Sigmoid colon (tissue), 7 donors: ENCODE results near the gene VAV1. TPM values are rescaled to one million over a fixed set of nuclear protein-coding genes. Genes with fewer than 3 reads are reported as not detected.

Source experiments
- DNase-seq: peaks from one replicate; pipeline ENCODE4 v3.0.0-alpha.2; 2019
- H3K27ac ChIP-seq, 4 donors: fragments of 200-600 bp; sonication (generic); one replicate each; pipeline ENCODE4 v1.5.1; 2016 to 2019; ENCODE audit warnings: mild to moderate bottlenecking in 1 of 4
- H3K27me3 ChIP-seq, 3 donors: fragments of 200-600 bp; sonication (generic); one replicate each; pipeline ENCODE4 v1.5.1; 2019; ENCODE audit warnings: mild to moderate bottlenecking in 1 of 3
- H3K36me3 ChIP-seq, 4 donors: fragments of 200-600 bp; sonication (generic); one replicate each; pipeline ENCODE4 v1.5.1; 2016 to 2019
- H3K4me1 ChIP-seq, 4 donors: fragments of 200-600 bp; sonication (generic); one replicate each; pipeline ENCODE4 v1.5.1; 2017 to 2019
- H3K4me3 ChIP-seq, 4 donors: fragments of 200-600 bp; sonication (generic); one replicate each; pipeline ENCODE4 v1.5.1; 2017 to 2019; ENCODE audit warnings: mild to moderate bottlenecking in 2 of 4, moderate library complexity in 1 of 4
- H3K9me3 ChIP-seq, 4 donors: fragments of 200-600 bp in 3 of 4; sonication (generic) in 3 of 4; one replicate each; pipeline versions ENCODE4 v1.5.1 to v1.6.1; 2013 to 2019
- EP300 ChIP-seq, 4 donors: sonication (generic); formaldehyde crosslinking; IDR thresholded peaks; one replicate each; pipeline ENCODE4 v1.6.1; 2017; ENCODE audit warnings: antibody characterized with exemption in 4 of 4
- POLR2A ChIP-seq, 2 donors: fragments of 450-650 bp; IDR thresholded peaks; one replicate each; pipeline ENCODE4 v1.6.1; 2016; ENCODE audit warnings: antibody characterized with exemption in 2 of 2, mild to moderate bottlenecking in 2 of 2, moderate library complexity in 2 of 2
- POLR2AphosphoS5 ChIP-seq, 4 donors: sonication (generic); formaldehyde crosslinking; IDR thresholded peaks; one replicate each; pipeline ENCODE4 v1.6.1; 2017; ENCODE audit warnings: antibody characterized with exemption in 4 of 4
- WGBS, 2 donors: extraction: QIAGEN DNeasy Blood & Tissue Kit; methylation state at CpG; one replicate each; pipeline ENCODE4 v1.1.7; 2013; 5-methylcytosine and 5-hydroxymethylcytosine counted together
- intact Hi-C: fragments of 100-400 bp; cut with DNase I; formaldehyde crosslinking; loops from one replicate; pipeline ENCODE4 v1.15.1; 2023
- polyA plus RNA-seq, 3 donors: library from polyadenylated mRNA; stranded (reverse); fragments of 200-250 nt; gene quantifications; one replicate each; pipeline ENCODE4 v1.2.3, GENCODE V29; 2013
- total RNA-seq, 4 donors: library from RNA; depleted of rRNA; stranded (reverse); fragments of >200 nt; gene quantifications; one replicate each; pipeline ENCODE4 v1.1.0, GENCODE V29; 2016
- TF ChIP-seq, protein P1 (sequence below), 4 experiments: fragments of 450-650 bp in 3 of 4; fragments of 200-600 bp in 1 of 4; IDR thresholded peaks; one replicate each; pipeline ENCODE4 v1.5.1; 2016 to 2019; ENCODE audit warnings: antibody characterized with exemption in 4 of 4, mild to moderate bottlenecking in 3 of 4, moderate library complexity in 2 of 4
- donor health status: healthy with polysubstance abuse.
- donor health status: Bipolar disorder and iron deficiency.
- donor health status: healthy.

VAV1 gene
- total and polyA plus RNA-seq, 7 donors = 2.4 to 18.9 (median 4.1) TPM

DNA sequence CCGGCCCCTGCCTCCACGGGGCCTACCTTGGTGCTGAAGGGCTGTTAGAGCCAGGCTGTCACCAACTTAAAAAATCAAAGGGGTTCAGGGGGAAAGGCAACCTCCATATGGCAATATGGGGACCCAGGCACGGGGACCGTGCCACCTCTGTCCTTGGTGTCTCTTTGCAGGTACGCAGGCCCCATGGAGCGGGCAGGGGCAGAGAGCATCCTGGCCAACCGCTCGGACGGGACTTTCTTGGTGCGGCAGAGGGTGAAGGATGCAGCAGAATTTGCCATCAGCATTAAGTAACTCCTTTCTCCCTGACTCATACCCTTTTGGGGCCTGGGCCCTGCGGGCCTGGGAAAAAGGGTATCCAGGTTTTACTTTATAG lies 75.3 kb downstream of the VAV1 start:
- no peaks in the 10 kb centered on the region for H3K9me3 ChIP-seq
- H3K27ac ChIP-seq = no peak overlapping the region
- intact Hi-C loops = no loop called here
- TF ChIP-seq, protein P1, sequence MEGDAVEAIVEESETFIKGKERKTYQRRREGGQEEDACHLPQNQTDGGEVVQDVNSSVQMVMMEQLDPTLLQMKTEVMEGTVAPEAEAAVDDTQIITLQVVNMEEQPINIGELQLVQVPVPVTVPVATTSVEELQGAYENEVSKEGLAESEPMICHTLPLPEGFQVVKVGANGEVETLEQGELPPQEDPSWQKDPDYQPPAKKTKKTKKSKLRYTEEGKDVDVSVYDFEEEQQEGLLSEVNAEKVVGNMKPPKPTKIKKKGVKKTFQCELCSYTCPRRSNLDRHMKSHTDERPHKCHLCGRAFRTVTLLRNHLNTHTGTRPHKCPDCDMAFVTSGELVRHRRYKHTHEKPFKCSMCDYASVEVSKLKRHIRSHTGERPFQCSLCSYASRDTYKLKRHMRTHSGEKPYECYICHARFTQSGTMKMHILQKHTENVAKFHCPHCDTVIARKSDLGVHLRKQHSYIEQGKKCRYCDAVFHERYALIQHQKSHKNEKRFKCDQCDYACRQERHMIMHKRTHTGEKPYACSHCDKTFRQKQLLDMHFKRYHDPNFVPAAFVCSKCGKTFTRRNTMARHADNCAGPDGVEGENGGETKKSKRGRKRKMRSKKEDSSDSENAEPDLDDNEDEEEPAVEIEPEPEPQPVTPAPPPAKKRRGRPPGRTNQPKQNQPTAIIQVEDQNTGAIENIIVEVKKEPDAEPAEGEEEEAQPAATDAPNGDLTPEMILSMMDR (IDR thresholded peaks at IDR 0.05) = no peak
- no peak for TF ChIP-seq POLR2A (IDR thresholded peaks at IDR 0.05)
- no peak for TF ChIP-seq POLR2AphosphoS5 (IDR thresholded peaks at IDR 0.05)
- no peak for TF ChIP-seq EP300 (IDR thresholded peaks at IDR 0.05)
- H3K27me3 ChIP-seq = no peaks in the 10 kb centered on the region
- no peaks in the 10 kb centered on the region for H3K4me1 ChIP-seq
- 94 to 96% methylated on average over 11 of the region's 11 CpGs for WGBS, 2 donors
- no peak for DNase-seq
- no peaks in the 10 kb centered on the region for H3K36me3 ChIP-seq
- no peak overlapping the region for H3K4me3 ChIP-seq

- WGBS, 2 donors = 87 to 90% methylated on average over 3 of the region's 3 CpGs
- Histone ChIP-seq H3K9me3 (no peaks in the 10 kb centered on the region), H3K27me3 (peaks cover 0 to 6% (median 3%) of the 10 kb centered on the region in 3 donors), H3K4me1 (no peaks in the 10 kb centered on the region), H3K27ac (no peak overlapping the region), H3K4me3 (no peak overlapping the region), H3K36me3 (no peaks in the 10 kb centered on the region)
- TF ChIP-seq POLR2A (IDR thresholded peaks at IDR 0.05) (no peak), EP300 (IDR thresholded peaks at IDR 0.05) (no peak), POLR2AphosphoS5 (IDR thresholded peaks at IDR 0.05) (no peak)
- TF ChIP-seq, protein P1 (IDR thresholded peaks at IDR 0.05) = no peak
- no peak for DNase-seq
- intact Hi-C loops = no loop called here
Measured at GRCh38 chr19:6848986-6849385, 76.5 kb downstream of the VAV1 start.

GRCh38 chr19:6849876-6850275 lies 77.4 kb downstream of the VAV1 start:
- Histone ChIP-seq H3K4me1 (no peaks in the 10 kb centered on the region), H3K27ac (no peak overlapping the region), H3K9me3 (no peaks in the 10 kb centered on the region), H3K4me3 (no peak overlapping the region), H3K27me3 (peaks cover 0 to 8% (median 3%) of the 10 kb centered on the region in 3 donors), H3K36me3 (no peaks in the 10 kb centered on the region)
- intact Hi-C loops = no loop called here
- WGBS, 2 donors = 80 to 91% methylated on average over 2 of the region's 2 CpGs
- no peak for TF ChIP-seq EP300 (IDR thresholded peaks at IDR 0.05)
- no peak for DNase-seq

GRCh38 chr19:6851359-6851758 lies 78.9 kb downstream of the VAV1 start:
- DNase-seq = no peak
- intact Hi-C loops = no loop called here
- WGBS, 2 donors = 78 to 84% methylated on average over 1 of the region's 1 CpG
- peaks cover 0 to 8% (median 3%) of the 10 kb centered on the region in 3 donors for H3K27me3 ChIP-seq
- no peak overlapping the region for H3K4me3 ChIP-seq
- H3K9me3 ChIP-seq = no peaks in the 10 kb centered on the region
- H3K4me1 ChIP-seq = no peaks in the 10 kb centered on the region
- TF ChIP-seq POLR2AphosphoS5 (IDR thresholded peaks at IDR 0.05) = no peak
- TF ChIP-seq, protein P1 (IDR thresholded peaks at IDR 0.05) = no peak
- no peak for TF ChIP-seq POLR2A (IDR thresholded peaks at IDR 0.05)
- TF ChIP-seq EP300 (IDR thresholded peaks at IDR 0.05) = no peak
- no peak overlapping the region for H3K27ac ChIP-seq
- H3K36me3 ChIP-seq = no peaks in the 10 kb centered on the region

GRCh38 chr19:6852001-6852400 lies 79.5 kb downstream of the VAV1 start:
- H3K27ac ChIP-seq = no peak overlapping the region
- peaks cover 0 to 8% (median 3%) of the 10 kb centered on the region in 3 donors for H3K27me3 ChIP-seq
- intact Hi-C loops = no loop called here
- 96 to 97% methylated on average over 1 of the region's 1 CpG for WGBS, 2 donors
- no peak for DNase-seq
- H3K4me1 ChIP-seq = no peaks in the 10 kb centered on the region
- no peaks in the 10 kb centered on the region for H3K36me3 ChIP-seq
- no peaks in the 10 kb centered on the region for H3K9me3 ChIP-seq
- TF ChIP-seq POLR2A (IDR thresholded peaks at IDR 0.05) (no peak), POLR2AphosphoS5 (IDR thresholded peaks at IDR 0.05) (no peak)
- TF ChIP-seq, protein P1 (IDR thresholded peaks at IDR 0.05) = no peak
- no peak overlapping the region for H3K4me3 ChIP-seq
